ENCODE data around the gene FSD1L. TPM values are rescaled to one million over a fixed set of nuclear protein-coding genes. Genes with fewer than 3 reads are reported as not detected.
"Not testable (repeated sequence)": the region's sequence is repeated elsewhere in the genome, so short reads cannot be mapped to it uniquely, and the experiment has no call there.

The FSD1L gene
- total RNA-seq, 1 donor from 2014 or later = 17.6 TPM

- no peak for DNase-seq (ENCODE audit: low read depth)
These were observed 35.8 kb downstream of the FSD1L start for GRCh38 chr9:105483618-105484017.

- DNase-seq (ENCODE audit: low read depth) = no peak
These were observed 36.4 kb downstream of the FSD1L start for GRCh38 chr9:105484226-105484625.

- DNase-seq (ENCODE audit: low read depth) = no peak
These were observed 37.3 kb downstream of the FSD1L start for GRCh38 chr9:105485131-105485530.

GRCh38 chr9:105496826-105497225, 49.0 kb downstream of the FSD1L start:
- DNase-seq (ENCODE audit: low read depth) = no peak

GRCh38 chr9:105497704-105498103, 49.9 kb downstream of the FSD1L start:
- DNase-seq (ENCODE audit: low read depth) = no peak

GRCh38 chr9:105500108-105500766, 52.4 kb downstream of the FSD1L start:
- DNase-seq (ENCODE audit: low read depth) = no peak

- DNase-seq (ENCODE audit: low read depth) = no peak
These were observed 53.6 kb downstream of the FSD1L start for GRCh38 chr9:105501414-105501813.

- DNase-seq (ENCODE audit: low read depth) = no peak
These were observed 54.4 kb downstream of the FSD1L start for GRCh38 chr9:105502276-105502675.

GRCh38 chr9:105503881-105504280, 56.0 kb downstream of the FSD1L start:
- DNase-seq (ENCODE audit: low read depth) = peak; percentile 9

GRCh38 chr9:105507096-105507790, 59.4 kb downstream of the FSD1L start:
- no peak for DNase-seq (ENCODE audit: low read depth)

- DNase-seq (ENCODE audit: low read depth) = no peak
These were observed 60.7 kb downstream of the FSD1L start for GRCh38 chr9:105508530-105508929.

GRCh38 chr9:105510024-105510423, 62.2 kb downstream of the FSD1L start:
- peak; percentile 34 for DNase-seq (ENCODE audit: low read depth)

- DNase-seq (ENCODE audit: low read depth) = no peak
These were observed 63.6 kb downstream of the FSD1L start for GRCh38 chr9:105511446-105511845.

- no peak for DNase-seq (ENCODE audit: low read depth)
These were observed 68.1 kb downstream of the FSD1L start for GRCh38 chr9:105515811-105516413.

- DNase-seq (ENCODE audit: low read depth) = peak; percentile 17
These were observed 72.0 kb downstream of the FSD1L start for GRCh38 chr9:105519710-105520369.

GRCh38 chr9:105520992-105521391, 73.2 kb downstream of the FSD1L start:
- DNase-seq (ENCODE audit: low read depth) = peak; percentile 31

GRCh38 chr9:105522618-105523385, 75.0 kb downstream of the FSD1L start:
- DNase-seq (ENCODE audit: low read depth) = not testable (repeated sequence)

GRCh38 chr9:105531530-105531929, 83.7 kb downstream of the FSD1L start:
- no peak for DNase-seq (ENCODE audit: low read depth)

- no peak for DNase-seq (ENCODE audit: low read depth)
These were observed 88.3 kb downstream of the FSD1L start for GRCh38 chr9:105535920-105536668.

- DNase-seq (ENCODE audit: low read depth) = no peak
These were observed 91.6 kb downstream of the FSD1L start for GRCh38 chr9:105539452-105539851.
